ENCODE measurements around the gene MEIS2.

DNA sequence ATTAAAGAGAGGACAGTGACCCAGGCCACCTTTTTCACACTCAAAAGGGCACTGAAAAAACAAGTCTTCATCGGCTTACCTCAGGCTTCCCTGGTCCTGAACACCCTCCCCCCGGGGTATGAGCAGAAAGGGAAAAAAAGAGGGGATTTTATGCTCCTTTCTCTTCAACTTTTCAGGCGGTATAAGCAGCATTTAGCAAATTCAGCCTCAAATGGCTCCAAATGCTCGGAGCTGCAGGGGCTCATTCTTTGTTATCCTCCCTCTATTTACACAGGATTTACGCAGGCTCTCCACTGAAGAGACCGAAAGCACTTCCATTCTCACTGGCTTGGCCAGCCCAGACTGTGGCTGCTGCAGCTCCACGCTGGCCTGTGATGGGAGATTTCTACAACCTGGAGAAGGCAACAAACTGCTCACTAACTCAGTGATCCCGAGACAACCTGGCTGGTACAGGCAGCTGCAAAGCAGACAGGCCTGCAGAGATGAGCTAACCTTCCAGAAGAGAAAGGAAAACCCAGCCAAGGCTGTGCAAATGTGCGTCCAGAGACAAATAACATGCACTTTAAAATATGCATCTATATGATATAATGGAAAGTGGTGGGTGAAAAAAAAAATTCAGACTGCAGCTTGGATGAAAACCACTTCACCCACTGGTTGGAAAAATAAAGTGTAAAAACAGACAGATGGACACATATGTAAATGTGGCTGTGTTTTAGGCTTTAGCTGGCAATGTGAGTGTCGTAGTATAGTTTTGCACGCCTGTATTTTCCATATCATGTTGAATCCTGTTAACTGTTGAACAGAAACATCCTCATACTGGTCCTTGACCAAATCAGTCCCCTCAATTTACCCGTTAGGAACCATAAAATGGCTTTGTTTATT is 54.2 kb downstream of the MEIS2 start:
- TF ChIP-seq, protein P1, sequence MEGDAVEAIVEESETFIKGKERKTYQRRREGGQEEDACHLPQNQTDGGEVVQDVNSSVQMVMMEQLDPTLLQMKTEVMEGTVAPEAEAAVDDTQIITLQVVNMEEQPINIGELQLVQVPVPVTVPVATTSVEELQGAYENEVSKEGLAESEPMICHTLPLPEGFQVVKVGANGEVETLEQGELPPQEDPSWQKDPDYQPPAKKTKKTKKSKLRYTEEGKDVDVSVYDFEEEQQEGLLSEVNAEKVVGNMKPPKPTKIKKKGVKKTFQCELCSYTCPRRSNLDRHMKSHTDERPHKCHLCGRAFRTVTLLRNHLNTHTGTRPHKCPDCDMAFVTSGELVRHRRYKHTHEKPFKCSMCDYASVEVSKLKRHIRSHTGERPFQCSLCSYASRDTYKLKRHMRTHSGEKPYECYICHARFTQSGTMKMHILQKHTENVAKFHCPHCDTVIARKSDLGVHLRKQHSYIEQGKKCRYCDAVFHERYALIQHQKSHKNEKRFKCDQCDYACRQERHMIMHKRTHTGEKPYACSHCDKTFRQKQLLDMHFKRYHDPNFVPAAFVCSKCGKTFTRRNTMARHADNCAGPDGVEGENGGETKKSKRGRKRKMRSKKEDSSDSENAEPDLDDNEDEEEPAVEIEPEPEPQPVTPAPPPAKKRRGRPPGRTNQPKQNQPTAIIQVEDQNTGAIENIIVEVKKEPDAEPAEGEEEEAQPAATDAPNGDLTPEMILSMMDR (IDR thresholded peaks at IDR 0.05), result no peak
- no peak for TF ChIP-seq EP300 (IDR thresholded peaks at IDR 0.05)
